DMS114 treated with DMSO at 0.1 percent for 48 hours (cell line): ENCODE data around the gene PGLYRP2.
"Not testable (repeated sequence)": the region's sequence is repeated elsewhere in the genome, so short reads cannot be mapped to it uniquely, and the experiment has no call there.

Experiments used
- DNase-seq: peaks from one replicate; lab custom pipeline; 2025; ENCODE audit not compliant: unreplicated experiment; lab: John Stamatoyannopoulos, UW

Gene PGLYRP2

GRCh38 chr19:15488489-15489226 is 9.4 kb upstream of the PGLYRP2 start:
- DNase-seq, result no peak

GRCh38 chr19:15487038-15487437 is 7.7 kb upstream of the PGLYRP2 start:
- no peak for DNase-seq

- DNase-seq, result not testable (repeated sequence)
Measured at GRCh38 chr19:15485768-15486167, 6.5 kb upstream of the PGLYRP2 start.

- DNase-seq, result not testable (repeated sequence)
Measured at GRCh38 chr19:15480996-15481395, 1.7 kb upstream of the PGLYRP2 start.

- DNase-seq, result no peak
Measured at GRCh38 chr19:15476325-15476724, 3.0 kb downstream of the PGLYRP2 start.

- DNase-seq, result no peak
Measured at GRCh38 chr19:15475611-15476010, 3.7 kb downstream of the PGLYRP2 start.

GRCh38 chr19:15475169-15475568 is 4.1 kb downstream of the PGLYRP2 start:
- DNase-seq, result no peak

- DNase-seq, result not testable (repeated sequence)
Measured at GRCh38 chr19:15473821-15474220, 5.5 kb downstream of the PGLYRP2 start.

GRCh38 chr19:15471639-15472101 is 7.6 kb downstream of the PGLYRP2 start:
- DNase-seq, result no peak

GRCh38 chr19:15469513-15470297 is 9.6 kb downstream of the PGLYRP2 start:
- peak; percentile 46 for DNase-seq

- no peak for DNase-seq
Measured at GRCh38 chr19:15468675-15469512, 10.4 kb downstream of the PGLYRP2 start.

GRCh38 chr19:15467734-15468214 is 11.5 kb downstream of the PGLYRP2 start:
- DNase-seq, result no peak

- no peak for DNase-seq
Measured at GRCh38 chr19:15466851-15467733, 12.2 kb downstream of the PGLYRP2 start.

GRCh38 chr19:15464394-15465385 is 14.6 kb downstream of the PGLYRP2 start, which contains the start of gene RASAL3:
RASAL3 (minus strand) TSS chr19:15464544; CDS start chr19:15464358, 186 bp downstream.
- DNase-seq, result no peak

- DNase-seq, result no peak
Measured at GRCh38 chr19:15463861-15464371, 15.4 kb downstream of the PGLYRP2 start.

- no peak for DNase-seq
Measured at GRCh38 chr19:15461694-15462093, 17.6 kb downstream of the PGLYRP2 start.

GRCh38 chr19:15457701-15458484 is 21.4 kb downstream of the PGLYRP2 start:
- no peak for DNase-seq
